Inflammatory macrophage (primary cell): ENCODE measurements around the gene NCOA7.
"Not testable (repeated sequence)": the region's sequence is repeated elsewhere in the genome, so short reads cannot be mapped to it uniquely, and the experiment has no call there.

Experiments
- DNase-seq, 2 donors: peaks; one replicate each; pipeline ENCODE4 v3.0.0-alpha.2; 2020 to 2022

NCOA7 gene

GRCh38 chr6:125951323-125951722, 160.6 kb downstream of the NCOA7 start:
- DNase-seq: no peak

GRCh38 chr6:125952764-125953501, 162.2 kb downstream of the NCOA7 start:
- DNase-seq: peak; percentile 10 to 27

- DNase-seq: no peak
Measured at GRCh38 chr6:125953502-125953875, 162.7 kb downstream of the NCOA7 start.

DNA sequence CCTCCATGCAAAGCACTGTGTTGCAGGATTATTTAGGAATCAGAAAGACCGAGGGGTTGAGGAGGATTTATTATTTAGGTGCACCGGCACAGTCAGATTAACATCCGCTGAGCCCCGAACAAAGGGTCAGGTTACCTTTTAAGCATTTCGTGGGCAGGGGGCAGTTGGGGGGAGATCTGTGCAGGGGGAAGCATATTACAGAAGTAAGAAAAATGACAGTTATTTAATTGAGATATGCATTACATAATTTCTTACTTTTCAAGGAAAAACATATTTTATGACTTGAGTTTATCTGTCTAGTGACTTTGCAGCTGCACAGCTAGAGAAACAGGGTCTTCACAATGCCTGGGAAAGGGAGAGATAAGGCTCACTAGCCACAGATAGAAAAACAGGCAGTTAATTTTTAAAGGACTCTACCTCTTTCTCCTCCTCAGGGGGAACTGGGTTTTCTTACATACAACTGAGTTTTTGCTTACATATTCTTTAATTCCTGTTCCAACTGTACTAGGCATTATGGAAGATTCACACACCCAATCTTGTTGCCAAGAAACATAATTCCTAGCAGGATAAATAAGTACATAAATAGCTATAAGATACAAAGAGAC, 164.1 kb downstream of the NCOA7 start:
- DNase-seq: no peak

GRCh38 chr6:125955973-125956372, 165.2 kb downstream of the NCOA7 start:
- no peak for DNase-seq

- DNase-seq: peak; percentile 98 to 99
Measured at GRCh38 chr6:125956506-125957390, 166.0 kb downstream of the NCOA7 start, which contains the start of gene HINT3. Gene HINT3 (plus strand): TSS chr6:125956770. CDS start chr6:125956978, 208 bp downstream.

GRCh38 chr6:125957391-125957693, 166.6 kb downstream of the NCOA7 start:
- no peak for DNase-seq

- peak; percentile 86 to 89 for DNase-seq
Measured at GRCh38 chr6:125957845-125958244, 167.1 kb downstream of the NCOA7 start.

GRCh38 chr6:125959041-125959440, 168.3 kb downstream of the NCOA7 start:
- peak in 1 of 2 donors; percentile 13 for DNase-seq

GRCh38 chr6:125961117-125961516, 170.4 kb downstream of the NCOA7 start:
- DNase-seq: no peak

- no peak for DNase-seq
Measured at GRCh38 chr6:125962900-125963497, 172.2 kb downstream of the NCOA7 start.

- no peak for DNase-seq
Measured at GRCh38 chr6:125963817-125964216, 173.1 kb downstream of the NCOA7 start.

GRCh38 chr6:125966569-125966968, 175.8 kb downstream of the NCOA7 start:
- DNase-seq: no peak

GRCh38 chr6:125968493-125968892, 177.7 kb downstream of the NCOA7 start:
- no peak for DNase-seq

- no peak for DNase-seq
Measured at GRCh38 chr6:125970760-125971159, 180.0 kb downstream of the NCOA7 start.

- not testable (repeated sequence) for DNase-seq
Measured at GRCh38 chr6:125972478-125972877, 181.7 kb downstream of the NCOA7 start.

- peak; percentile 34 to 78 for DNase-seq
Measured at GRCh38 chr6:125974214-125974866, 183.6 kb downstream of the NCOA7 start.

DNA sequence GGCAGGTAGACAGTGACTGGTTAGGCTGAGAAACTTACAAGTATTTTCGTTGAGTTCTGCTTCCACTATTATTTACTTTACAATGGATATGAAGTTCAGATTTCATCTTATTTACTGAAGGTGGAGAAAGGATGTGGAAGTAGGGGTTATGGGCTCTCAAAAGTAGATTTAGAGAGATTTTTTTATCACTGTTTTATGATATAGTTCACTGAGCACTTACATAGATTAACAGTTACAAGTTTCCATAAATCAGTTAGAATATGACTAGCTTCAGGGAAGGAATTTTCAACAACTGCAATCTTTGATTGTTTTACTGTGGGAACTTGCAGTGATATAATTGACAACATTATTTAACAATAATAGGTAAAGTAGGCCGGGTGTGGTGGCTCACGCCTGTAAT, 188.3 kb downstream of the NCOA7 start:
- DNase-seq: no peak
